ENCODE data around the gene NR1H2.

Gene NR1H2

GRCh38 chr19:50422397-50423278 is 46.4 kb downstream of the NR1H2 start:
- no peak for DNase-seq (ENCODE audit: low read depth)

- DNase-seq (ENCODE audit: low read depth): no peak
Observed at GRCh38 chr19:50423279-50424113, 47.2 kb downstream of the NR1H2 start.

GRCh38 chr19:50425581-50425980 is 49.3 kb downstream of the NR1H2 start:
- DNase-seq (ENCODE audit: low read depth): no peak

- no peak for DNase-seq (ENCODE audit: low read depth)
Observed at GRCh38 chr19:50427318-50427925, 51.2 kb downstream of the NR1H2 start.

- DNase-seq (ENCODE audit: low read depth): no peak
Observed at GRCh38 chr19:50427997-50428425, 51.8 kb downstream of the NR1H2 start.

GRCh38 chr19:50428772-50429463 is 52.7 kb downstream of the NR1H2 start:
- no peak for DNase-seq (ENCODE audit: low read depth)

- DNase-seq (ENCODE audit: low read depth): no peak
Observed at GRCh38 chr19:50430888-50431342, 54.7 kb downstream of the NR1H2 start.

GRCh38 chr19:50431343-50432220 is 55.3 kb downstream of the NR1H2 start:
- peak; percentile 78 for DNase-seq (ENCODE audit: low read depth)

GRCh38 chr19:50432221-50433028 is 56.2 kb downstream of the NR1H2 start, which contains the start of gene MYBPC2:
MYBPC2 (plus strand) TSS chr19:50432892; CDS start chr19:50432954, 62 bp downstream.
- DNase-seq (ENCODE audit: low read depth): no peak
